NT2/D1 (cell line): Measurements from ENCODE around the gene CAV2.

Source experiments
- SUZ12 ChIP-seq: IDR thresholded peaks from 2 replicates; pipeline ENCODE4 v1.6.1; 2011; ENCODE audit not compliant: insufficient read length, insufficient read depth; ENCODE audit errors: extremely low read depth
- YY1 ChIP-seq: IDR thresholded peaks from 2 replicates; pipeline ENCODE4 v1.6.1; 2011; ENCODE audit not compliant: insufficient read length, insufficient read depth
- ZNF274 ChIP-seq: IDR thresholded peaks from 2 replicates; pipeline ENCODE4 v1.6.1; 2011; ENCODE audit warnings: mild to moderate bottlenecking, low read depth, low read length

DNA sequence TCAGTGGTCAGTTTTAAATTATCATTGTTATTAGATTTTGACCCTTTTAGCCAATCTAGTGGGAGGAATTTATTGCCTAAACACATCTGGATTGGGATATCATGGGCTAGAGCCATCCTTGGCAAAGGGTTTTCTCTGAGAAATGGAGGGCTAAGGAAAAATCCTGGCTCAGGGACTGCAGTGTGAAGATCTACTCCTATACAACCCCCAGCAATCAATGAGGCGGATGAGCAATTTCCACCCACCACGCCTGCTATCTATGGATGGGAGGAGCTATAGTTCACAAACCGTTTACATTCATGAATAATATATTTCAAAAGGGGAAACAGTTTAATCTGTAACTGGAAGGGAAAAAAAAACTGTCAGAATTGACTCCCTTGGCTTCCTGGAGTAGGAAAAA, 28.0 kb downstream of the CAV2 start:
- TF ChIP-seq YY1 (no peak), SUZ12 (no peak), ZNF274 (no peak)
